SK-N-SH treated with all-trans-retinoic acid at 6 μM for 48 hours (cell line): ENCODE measurements around the gene CHST15.

Source experiments
- ATAC-seq: fragments of 200-7000 bp; cut with Tn5 transposase; 3 replicates; pipeline ENCODE4 v1.9.1; 2020; ENCODE audit warnings: mild to moderate bottlenecking, moderate library complexity
- ARNTL ChIP-seq: fragments of 450-650 bp; formaldehyde crosslinking; IDR thresholded peaks from 2 replicates; pipeline ENCODE4 v1.5.0; 2020; ENCODE audit warnings: low read depth, mild to moderate bottlenecking, moderate library complexity, borderline replicate concordance
- BACH2 ChIP-seq: fragments of 250-450 bp; sonication (Bioruptor Pico); IDR thresholded peaks from 2 replicates; pipeline ENCODE4 v1.9.0; 2021; ENCODE audit warnings: mild to moderate bottlenecking, borderline replicate concordance
- CSDC2 ChIP-seq: fragments of 250-450 bp; sonication (Bioruptor Pico); IDR thresholded peaks from 2 replicates; pipeline ENCODE4 v1.5.0; 2020; ENCODE audit warnings: mild to moderate bottlenecking, moderate library complexity
- GLIS3 ChIP-seq: fragments of 250-450 bp; sonication (Bioruptor Pico); IDR thresholded peaks from 2 replicates; pipeline ENCODE4 v1.5.0; 2020; ENCODE audit warnings: mild to moderate bottlenecking, moderate library complexity
- ISL1 ChIP-seq: fragments of 250-450 bp; sonication (Bioruptor Pico); IDR thresholded peaks from 2 replicates; pipeline ENCODE4 v2.1.2; 2022; ENCODE audit warnings: mild to moderate bottlenecking, moderate library complexity
- OSR1 ChIP-seq: fragments of 250-450 bp; sonication (Bioruptor Pico); IDR thresholded peaks from 2 replicates; pipeline ENCODE4 v1.8.0; 2022; ENCODE audit warnings: moderate library complexity, mild to moderate bottlenecking, inconsistent platforms
- POU6F1 ChIP-seq: fragments of 250-450 bp; sonication (Bioruptor Pico); IDR thresholded peaks from 2 replicates; pipeline ENCODE4 v1.8.0; 2021; ENCODE audit warnings: low read depth, mild to moderate bottlenecking, moderate library complexity, borderline replicate concordance
- PPARA ChIP-seq: fragments of 250-450 bp; sonication (Bioruptor Pico); IDR thresholded peaks from 2 replicates; pipeline ENCODE4 v1.5.0; 2020; ENCODE audit warnings: mild to moderate bottlenecking, borderline replicate concordance
- TCF4 ChIP-seq: fragments of 250-450 bp; sonication (Bioruptor Pico); IDR thresholded peaks from 2 replicates; pipeline ENCODE4 v1.8.0; 2021; ENCODE audit warnings: mild to moderate bottlenecking, moderate library complexity, borderline replicate concordance
- TOX ChIP-seq: fragments of 250-450 bp; sonication (Bioruptor Pico); IDR thresholded peaks from 2 replicates; pipeline ENCODE4 v1.8.0; 2021; ENCODE audit warnings: mild to moderate bottlenecking, moderate library complexity, borderline replicate concordance
- ZC3H10 ChIP-seq: fragments of 250-450 bp; sonication (Bioruptor Pico); IDR thresholded peaks from 2 replicates; pipeline ENCODE4 v1.5.1; 2021; ENCODE audit warnings: mild to moderate bottlenecking, moderate library complexity
- ZFP30 ChIP-seq: fragments of 450-650 bp; formaldehyde crosslinking; IDR thresholded peaks from 2 replicates; pipeline ENCODE4 v1.5.0; 2022; ENCODE audit warnings: mild to moderate bottlenecking, moderate library complexity
- ZNF565 ChIP-seq: fragments of 450-650 bp; formaldehyde crosslinking; conservative IDR thresholded peaks from 2 replicates; pipeline ENCODE4 v1.5.0; 2020; ENCODE audit warnings: low read depth, mild to moderate bottlenecking, moderate library complexity
- ZNF70 ChIP-seq: fragments of 450-650 bp; formaldehyde crosslinking; IDR thresholded peaks from 2 replicates; pipeline ENCODE4 v1.5.0; 2020; ENCODE audit warnings: mild to moderate bottlenecking, moderate library complexity
- ZNF8 ChIP-seq: fragments of 450-650 bp; formaldehyde crosslinking; IDR thresholded peaks from 2 replicates; pipeline ENCODE4 v1.5.0; 2020; ENCODE audit warnings: mild to moderate bottlenecking, moderate library complexity
- TF ChIP-seq, protein P1 (sequence below): fragments of 250-450 bp; sonication (Bioruptor Pico); IDR thresholded peaks from 2 replicates; pipeline ENCODE4 v1.8.0; 2020; ENCODE audit warnings: mild to moderate bottlenecking, moderate library complexity, borderline replicate concordance
- TF ChIP-seq, protein P2 (sequence below): fragments of 250-450 bp; sonication (Bioruptor Pico); IDR thresholded peaks from 2 replicates; pipeline ENCODE4 v1.5.0; 2020; ENCODE audit warnings: mild to moderate bottlenecking, moderate library complexity
- TF ChIP-seq, protein P3 (sequence below): fragments of 250-450 bp; sonication (Bioruptor Pico); IDR thresholded peaks from 2 replicates; pipeline ENCODE4 v1.5.1; 2020; ENCODE audit warnings: low read depth, mild to moderate bottlenecking, moderate library complexity

The CHST15 gene

DNA sequence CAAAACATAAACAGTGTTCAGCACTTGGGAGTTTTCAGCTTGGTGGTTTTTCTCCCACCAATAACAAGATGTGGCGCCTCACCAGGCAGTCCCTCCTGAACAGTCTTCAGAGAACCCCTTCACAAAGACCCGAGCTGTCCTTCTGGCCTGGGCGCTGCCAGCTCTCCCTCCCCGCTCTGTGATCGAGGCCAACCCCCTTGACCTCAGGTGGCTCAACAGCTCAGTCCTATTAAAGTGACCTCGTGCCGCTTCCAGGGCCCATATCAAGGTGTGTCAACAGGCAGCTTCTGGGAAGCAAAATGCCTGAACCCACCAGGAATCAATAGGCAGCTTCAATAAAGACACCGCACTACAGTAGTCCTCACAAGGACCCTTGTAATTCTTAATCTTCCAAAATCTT, 63.3 kb downstream of the CHST15 start:
- no peak for TF ChIP-seq ZNF565 (CRISPR knock-in tag)
- no peak for TF ChIP-seq BACH2 (CRISPR knock-in tag)
- TF ChIP-seq TCF4 (CRISPR knock-in tag), result no peak
- no peak for TF ChIP-seq ARNTL (CRISPR knock-in tag)
- TF ChIP-seq ZFP30 (CRISPR knock-in tag), result no peak
- no peak for TF ChIP-seq GLIS3 (CRISPR knock-in tag)
- no peak for TF ChIP-seq ZC3H10 (CRISPR knock-in tag)
- TF ChIP-seq, protein P1, sequence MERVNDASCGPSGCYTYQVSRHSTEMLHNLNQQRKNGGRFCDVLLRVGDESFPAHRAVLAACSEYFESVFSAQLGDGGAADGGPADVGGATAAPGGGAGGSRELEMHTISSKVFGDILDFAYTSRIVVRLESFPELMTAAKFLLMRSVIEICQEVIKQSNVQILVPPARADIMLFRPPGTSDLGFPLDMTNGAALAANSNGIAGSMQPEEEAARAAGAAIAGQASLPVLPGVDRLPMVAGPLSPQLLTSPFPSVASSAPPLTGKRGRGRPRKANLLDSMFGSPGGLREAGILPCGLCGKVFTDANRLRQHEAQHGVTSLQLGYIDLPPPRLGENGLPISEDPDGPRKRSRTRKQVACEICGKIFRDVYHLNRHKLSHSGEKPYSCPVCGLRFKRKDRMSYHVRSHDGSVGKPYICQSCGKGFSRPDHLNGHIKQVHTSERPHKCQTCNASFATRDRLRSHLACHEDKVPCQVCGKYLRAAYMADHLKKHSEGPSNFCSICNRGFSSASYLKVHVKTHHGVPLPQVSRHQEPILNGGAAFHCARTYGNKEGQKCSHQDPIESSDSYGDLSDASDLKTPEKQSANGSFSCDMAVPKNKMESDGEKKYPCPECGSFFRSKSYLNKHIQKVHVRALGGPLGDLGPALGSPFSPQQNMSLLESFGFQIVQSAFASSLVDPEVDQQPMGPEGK (CRISPR knock-in tag), result no peak
- no peak for TF ChIP-seq TOX (CRISPR knock-in tag)
- TF ChIP-seq, protein P2, sequence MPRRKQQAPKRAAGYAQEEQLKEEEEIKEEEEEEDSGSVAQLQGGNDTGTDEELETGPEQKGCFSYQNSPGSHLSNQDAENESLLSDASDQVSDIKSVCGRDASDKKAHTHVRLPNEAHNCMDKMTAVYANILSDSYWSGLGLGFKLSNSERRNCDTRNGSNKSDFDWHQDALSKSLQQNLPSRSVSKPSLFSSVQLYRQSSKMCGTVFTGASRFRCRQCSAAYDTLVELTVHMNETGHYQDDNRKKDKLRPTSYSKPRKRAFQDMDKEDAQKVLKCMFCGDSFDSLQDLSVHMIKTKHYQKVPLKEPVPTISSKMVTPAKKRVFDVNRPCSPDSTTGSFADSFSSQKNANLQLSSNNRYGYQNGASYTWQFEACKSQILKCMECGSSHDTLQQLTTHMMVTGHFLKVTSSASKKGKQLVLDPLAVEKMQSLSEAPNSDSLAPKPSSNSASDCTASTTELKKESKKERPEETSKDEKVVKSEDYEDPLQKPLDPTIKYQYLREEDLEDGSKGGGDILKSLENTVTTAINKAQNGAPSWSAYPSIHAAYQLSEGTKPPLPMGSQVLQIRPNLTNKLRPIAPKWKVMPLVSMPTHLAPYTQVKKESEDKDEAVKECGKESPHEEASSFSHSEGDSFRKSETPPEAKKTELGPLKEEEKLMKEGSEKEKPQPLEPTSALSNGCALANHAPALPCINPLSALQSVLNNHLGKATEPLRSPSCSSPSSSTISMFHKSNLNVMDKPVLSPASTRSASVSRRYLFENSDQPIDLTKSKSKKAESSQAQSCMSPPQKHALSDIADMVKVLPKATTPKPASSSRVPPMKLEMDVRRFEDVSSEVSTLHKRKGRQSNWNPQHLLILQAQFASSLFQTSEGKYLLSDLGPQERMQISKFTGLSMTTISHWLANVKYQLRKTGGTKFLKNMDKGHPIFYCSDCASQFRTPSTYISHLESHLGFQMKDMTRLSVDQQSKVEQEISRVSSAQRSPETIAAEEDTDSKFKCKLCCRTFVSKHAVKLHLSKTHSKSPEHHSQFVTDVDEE (CRISPR knock-in tag), result no peak
- no peak for TF ChIP-seq ZNF70
- TF ChIP-seq, protein P3, sequence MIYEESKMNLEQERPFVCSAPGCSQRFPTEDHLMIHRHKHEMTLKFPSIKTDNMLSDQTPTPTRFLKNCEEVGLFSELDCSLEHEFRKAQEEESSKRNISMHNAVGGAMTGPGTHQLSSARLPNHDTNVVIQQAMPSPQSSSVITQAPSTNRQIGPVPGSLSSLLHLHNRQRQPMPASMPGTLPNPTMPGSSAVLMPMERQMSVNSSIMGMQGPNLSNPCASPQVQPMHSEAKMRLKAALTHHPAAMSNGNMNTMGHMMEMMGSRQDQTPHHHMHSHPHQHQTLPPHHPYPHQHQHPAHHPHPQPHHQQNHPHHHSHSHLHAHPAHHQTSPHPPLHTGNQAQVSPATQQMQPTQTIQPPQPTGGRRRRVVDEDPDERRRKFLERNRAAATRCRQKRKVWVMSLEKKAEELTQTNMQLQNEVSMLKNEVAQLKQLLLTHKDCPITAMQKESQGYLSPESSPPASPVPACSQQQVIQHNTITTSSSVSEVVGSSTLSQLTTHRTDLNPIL (CRISPR knock-in tag), result no peak
- TF ChIP-seq CSDC2 (CRISPR knock-in tag), result no peak
- TF ChIP-seq ISL1 (CRISPR knock-in tag), result no peak
- TF ChIP-seq POU6F1, result no peak
- TF ChIP-seq PPARA (CRISPR knock-in tag), result no peak
- no peak for TF ChIP-seq ZNF8
- TF ChIP-seq, all 23 proteins: peak for 0
- no peak for ATAC-seq

- ATAC-seq, result no peak
- TF ChIP-seq, protein P1 (CRISPR knock-in tag), result no peak
- no peak for TF ChIP-seq ISL1 (CRISPR knock-in tag)
- TF ChIP-seq BACH2 (CRISPR knock-in tag), result no peak
- no peak for TF ChIP-seq ZFP30 (CRISPR knock-in tag)
- no peak for TF ChIP-seq TCF4 (CRISPR knock-in tag)
- TF ChIP-seq GLIS3 (CRISPR knock-in tag), result no peak
- TF ChIP-seq ZNF70, result no peak
- no peak for TF ChIP-seq OSR1 (CRISPR knock-in tag)
- no peak for TF ChIP-seq ZNF565 (CRISPR knock-in tag)
- no peak for TF ChIP-seq ZNF8
- TF ChIP-seq POU6F1, result no peak
- TF ChIP-seq, protein P2 (CRISPR knock-in tag), result no peak
Observed at GRCh38 chr10:124029559-124029958, 63.8 kb downstream of the CHST15 start.
